Vagina (tissue), 2 donors: ENCODE data around the gene SRRM3.

Experiments
- POLR2A ChIP-seq, 2 donors: fragments of 450-650 bp; IDR thresholded peaks; one replicate each; pipeline ENCODE4 v1.6.1; 2017; ENCODE audit warnings: antibody characterized with exemption in 2 of 2, mild to moderate bottlenecking in 2 of 2, moderate library complexity in 2 of 2
- POLR2AphosphoS5 ChIP-seq, 2 donors: sonication (generic); formaldehyde crosslinking; IDR thresholded peaks; one replicate each; pipeline ENCODE4 v1.9.0; 2017; ENCODE audit warnings: antibody characterized with exemption in 2 of 2, mild to moderate bottlenecking in 2 of 2, low read depth in 1 of 2; ENCODE audit not compliant: insufficient read depth in 1 of 2
- TF ChIP-seq, protein P1 (sequence below), 3 experiments: fragments of 450-650 bp in 2 of 3; fragments of 200-600 bp in 1 of 3; sonication (generic) in 1 of 3; IDR thresholded peaks; one replicate each; pipeline ENCODE4 v1.5.1; 2017 to 2019; ENCODE audit warnings: antibody characterized with exemption in 3 of 3, mild to moderate bottlenecking in 2 of 3, moderate library complexity in 2 of 3

GRCh38 chr7:76272851-76273497 is 71.3 kb downstream of the SRRM3 start:
- TF ChIP-seq, protein P1, sequence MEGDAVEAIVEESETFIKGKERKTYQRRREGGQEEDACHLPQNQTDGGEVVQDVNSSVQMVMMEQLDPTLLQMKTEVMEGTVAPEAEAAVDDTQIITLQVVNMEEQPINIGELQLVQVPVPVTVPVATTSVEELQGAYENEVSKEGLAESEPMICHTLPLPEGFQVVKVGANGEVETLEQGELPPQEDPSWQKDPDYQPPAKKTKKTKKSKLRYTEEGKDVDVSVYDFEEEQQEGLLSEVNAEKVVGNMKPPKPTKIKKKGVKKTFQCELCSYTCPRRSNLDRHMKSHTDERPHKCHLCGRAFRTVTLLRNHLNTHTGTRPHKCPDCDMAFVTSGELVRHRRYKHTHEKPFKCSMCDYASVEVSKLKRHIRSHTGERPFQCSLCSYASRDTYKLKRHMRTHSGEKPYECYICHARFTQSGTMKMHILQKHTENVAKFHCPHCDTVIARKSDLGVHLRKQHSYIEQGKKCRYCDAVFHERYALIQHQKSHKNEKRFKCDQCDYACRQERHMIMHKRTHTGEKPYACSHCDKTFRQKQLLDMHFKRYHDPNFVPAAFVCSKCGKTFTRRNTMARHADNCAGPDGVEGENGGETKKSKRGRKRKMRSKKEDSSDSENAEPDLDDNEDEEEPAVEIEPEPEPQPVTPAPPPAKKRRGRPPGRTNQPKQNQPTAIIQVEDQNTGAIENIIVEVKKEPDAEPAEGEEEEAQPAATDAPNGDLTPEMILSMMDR (IDR thresholded peaks at IDR 0.05), result no peak
- TF ChIP-seq POLR2AphosphoS5 (IDR thresholded peaks at IDR 0.05; ENCODE audit: insufficient read depth in 1 of 2, low read depth in 1 of 2), result no peak
- TF ChIP-seq POLR2A (IDR thresholded peaks at IDR 0.05), result no peak
